HepG2 (cell line): ENCODE measurements around the gene PCBP4. TPM values are rescaled to one million over a fixed set of nuclear protein-coding genes. Genes with fewer than 3 reads are reported as not detected.

Experiments used
- ARNTL ChIP-seq: sonication (generic); formaldehyde crosslinking; IDR thresholded peaks from 2 replicates; pipeline ENCODE4 v1.4.0; 2020; ENCODE audit warnings: mild to moderate bottlenecking, missing genetic modification reagents
- BRCA1 ChIP-seq: sonication (generic); formaldehyde crosslinking; IDR thresholded peaks from 2 replicates; pipeline ENCODE4 v1.4.0; 2020; ENCODE audit warnings: missing genetic modification reagents
- CAMTA2 ChIP-seq: sonication (generic); formaldehyde crosslinking; IDR thresholded peaks from 2 replicates; pipeline ENCODE4 v1.4.0; 2020; ENCODE audit warnings: mild to moderate bottlenecking, missing genetic modification reagents, borderline replicate concordance
- CBX1 ChIP-seq: IDR thresholded peaks from one replicate; pipeline ENCODE4 v1.6.1; 2016; ENCODE audit warnings: antibody characterized with exemption, low read depth
- EEA1 ChIP-seq: sonication (generic); formaldehyde crosslinking; IDR thresholded peaks from 2 replicates; pipeline ENCODE4 v1.5.1; 2020; ENCODE audit warnings: mild to moderate bottlenecking, missing genetic modification reagents, borderline replicate concordance
- FOSL2 ChIP-seq: sonication (generic); formaldehyde crosslinking; IDR thresholded peaks from 2 replicates; pipeline ENCODE4 v1.4.0; 2020; ENCODE audit warnings: missing genetic modification reagents
- HMG20A ChIP-seq: IDR thresholded peaks from 2 replicates; pipeline ENCODE4 v1.6.1; 2016; ENCODE audit warnings: borderline replicate concordance
- HNRNPLL ChIP-seq: fragments of 200-400 bp; formaldehyde crosslinking; IDR thresholded peaks from 2 replicates; pipeline ENCODE4 v1.6.1; 2017; ENCODE audit warnings: mild to moderate bottlenecking, low read depth, low read length; ENCODE audit not compliant: poor library complexity, severe bottlenecking
- IRX3 ChIP-seq: sonication (generic); formaldehyde crosslinking; IDR thresholded peaks from 2 replicates; pipeline ENCODE4 v1.8.1; 2023; ENCODE audit warnings: mild to moderate bottlenecking, low read depth, missing genetic modification reagents, borderline replicate concordance
- JUNB ChIP-seq: sonication (generic); formaldehyde crosslinking; IDR thresholded peaks from 2 replicates; pipeline ENCODE4 v1.8.0; 2022; ENCODE audit warnings: missing genetic modification reagents, mild to moderate bottlenecking, borderline replicate concordance
- KLF9 ChIP-seq: IDR thresholded peaks from 2 replicates; pipeline ENCODE4 v1.6.1; 2016; ENCODE audit warnings: low read depth
- MED13 ChIP-seq: sonication (generic); formaldehyde crosslinking; IDR thresholded peaks from 2 replicates; pipeline ENCODE4 v1.5.0; 2020; ENCODE audit warnings: missing genetic modification reagents
- MXD1 ChIP-seq: sonication (generic); formaldehyde crosslinking; IDR thresholded peaks from 2 replicates; pipeline ENCODE4 v1.4.0; 2020; ENCODE audit warnings: mild to moderate bottlenecking, missing genetic modification reagents
- MYPOP ChIP-seq: sonication (generic); formaldehyde crosslinking; IDR thresholded peaks from 2 replicates; pipeline ENCODE4 v1.8.1; 2023; ENCODE audit warnings: mild to moderate bottlenecking, moderate library complexity, missing genetic modification reagents
- NFIC ChIP-seq: IDR thresholded peaks from 2 replicates; pipeline ENCODE4 v1.6.1; 2012; ENCODE audit warnings: mild to moderate bottlenecking, low read length, inconsistent platforms
- PRDM15 ChIP-seq: sonication (generic); formaldehyde crosslinking; IDR thresholded peaks from 2 replicates; pipeline ENCODE4 v1.4.0; 2020; ENCODE audit warnings: missing genetic modification reagents
- THRA ChIP-seq: sonication (generic); formaldehyde crosslinking; IDR thresholded peaks from 2 replicates; pipeline ENCODE4 v1.4.0; 2020; ENCODE audit warnings: missing genetic modification reagents, borderline replicate concordance
- ZFP1 ChIP-seq: IDR thresholded peaks from 2 replicates; pipeline ENCODE4 v1.6.1; 2016
- ZNF101 ChIP-seq: sonication (generic); formaldehyde crosslinking; IDR thresholded peaks from 2 replicates; pipeline ENCODE4 v1.4.0; 2020; ENCODE audit warnings: mild to moderate bottlenecking, low read depth, missing genetic modification reagents, borderline replicate concordance
- ZNF580 ChIP-seq: IDR thresholded peaks from 2 replicates; pipeline ENCODE4 v1.6.1; 2016; ENCODE audit warnings: low read depth, borderline replicate concordance
- ZNF800 ChIP-seq: sonication (generic); formaldehyde crosslinking; IDR thresholded peaks from 2 replicates; pipeline ENCODE4 v1.4.0; 2020; ENCODE audit warnings: missing genetic modification reagents
- polyA plus RNA-seq, 8 experiments: library from polyadenylated mRNA; depleted of rRNA in 3 of 8; stranded (reverse) in 7 of 8; unstranded in 1 of 8; fragments of >200 nt; fragmentation: Illumina TruSeq in 4 of 8; extraction: Trizol in 4 of 8; gene quantifications; 2 replicates each; pipeline versions ENCODE4 v1.2.1 to v1.2.3, GENCODE V29; 2011 to 2016; ENCODE audit warnings: low read depth in 4 of 8, missing spikeins in 1 of 8, mixed read lengths in 1 of 8; ENCODE audit not compliant: insufficient read depth in 1 of 8
- total RNA-seq, 5 experiments: library from RNA; depleted of rRNA; stranded (reverse); fragments of >200 nt; fragmentation: Illumina TruSeq; extraction: Trizol; gene quantifications; 2 replicates each; pipeline ENCODE4 v1.2.3, GENCODE V29; 2016; ENCODE audit warnings: low read depth in 1 of 5

Gene PCBP4
- total and polyA plus RNA-seq, 2 of the 13 experiments (the other 11 are each of a cell fraction or from before 2014, with no cell fraction given) = 36.8 to 51.3 TPM

GRCh38 chr3:51974963-51975851 is 8.0 kb upstream of the PCBP4 start, which contains the start of gene ABHD14A (continued):
- TF ChIP-seq MXD1 (CRISPR knock-in tag) = 0 out of 2 replicates have a peak, but pooled peaks have one; percentile 54
- no peak for TF ChIP-seq EEA1 (CRISPR knock-in tag)
- TF ChIP-seq CBX1 = no peak
- no peak for TF ChIP-seq CAMTA2 (CRISPR knock-in tag)
- TF ChIP-seq MYPOP (CRISPR knock-in tag) = no peak
- TF ChIP-seq JUNB (CRISPR knock-in tag) = no peak
- TF ChIP-seq ZNF800 (CRISPR knock-in tag) = peak; percentile 16; the same call in 1 of the 2 replicates
- no peak for TF ChIP-seq MED13
- no peak for TF ChIP-seq HMG20A (CRISPR knock-in tag)
- no peak for TF ChIP-seq ZNF580
- peak; percentile 9; the same call in 1 of the 2 replicates for TF ChIP-seq THRA (CRISPR knock-in tag)
- TF ChIP-seq HNRNPLL = peak; percentile 72
- no peak for TF ChIP-seq BRCA1 (CRISPR knock-in tag)
- no peak for TF ChIP-seq KLF9 (CRISPR knock-in tag)
- no peak for TF ChIP-seq ARNTL (CRISPR knock-in tag)
- no peak for TF ChIP-seq FOSL2 (CRISPR knock-in tag)
- TF ChIP-seq ZNF101 (CRISPR knock-in tag) = no peak
- no peak for TF ChIP-seq IRX3
- no peak for TF ChIP-seq NFIC
- TF ChIP-seq ZFP1 (CRISPR knock-in tag) = no peak
- TF ChIP-seq PRDM15 (CRISPR knock-in tag) = no peak
